BE2C (cell line): ENCODE data around the gene GABBR2.
A peak's percentile ranks its signal among the peaks of the same experiment; 100 is the strongest.
"Not testable (repeated sequence)": the region's sequence is repeated elsewhere in the genome, so short reads cannot be mapped to it uniquely, and the experiment has no call there.

ENCODE experiments used
- DNase-seq: peaks from one replicate; pipeline ENCODE4 v3.0.0-alpha.2; 2020
- H3K27me3 ChIP-seq: fragments of 250-450 bp; sonication (Bioruptor Pico); 2 replicates; pipeline ENCODE4 v1.5.1; 2020; ENCODE audit warnings: mild to moderate bottlenecking
- H3K36me3 ChIP-seq: fragments of 250-450 bp; sonication (Bioruptor Pico); 2 replicates; pipeline ENCODE4 v1.5.1; 2020; ENCODE audit warnings: mild to moderate bottlenecking
- H3K4me1 ChIP-seq: fragments of 250-450 bp; sonication (Bioruptor Pico); 2 replicates; pipeline ENCODE4 v1.5.1; 2020
- H3K4me3 ChIP-seq: 2 replicates; pipeline ENCODE4 v1.5.1; 2011; ENCODE audit warnings: low read depth, low read length
- H3K9me3 ChIP-seq: fragments of 250-450 bp; sonication (Bioruptor Pico); 2 replicates; pipeline ENCODE4 v1.5.1; 2020
- CTCF ChIP-seq: IDR thresholded peaks from 2 replicates; pipeline ENCODE4 v1.5.1; 2012; ENCODE audit warnings: mild to moderate bottlenecking, low read depth, low read length

GABBR2 gene

GRCh38 chr9:98289614-98290201 lies 419.0 kb downstream of the GABBR2 start:
- Histone ChIP-seq H3K9me3 (no peaks in the 10 kb centered on the region), H3K36me3 (no peaks in the 10 kb centered on the region), H3K4me3 (no peak overlapping the region), H3K27me3 (no peaks in the 10 kb centered on the region), H3K4me1 (peaks cover 4% of the 10 kb centered on the region)
- TF ChIP-seq CTCF = no peak
- DNase-seq = peak; percentile 37

- TF ChIP-seq CTCF = no peak
- Histone ChIP-seq H3K36me3 (no peaks in the 10 kb centered on the region), H3K27me3 (no peaks in the 10 kb centered on the region), H3K4me3 (no peak overlapping the region), H3K4me1 (peaks cover 4% of the 10 kb centered on the region), H3K9me3 (no peaks in the 10 kb centered on the region)
- no peak for DNase-seq
Observed at GRCh38 chr9:98288881-98289280, 419.9 kb downstream of the GABBR2 start.

DNA sequence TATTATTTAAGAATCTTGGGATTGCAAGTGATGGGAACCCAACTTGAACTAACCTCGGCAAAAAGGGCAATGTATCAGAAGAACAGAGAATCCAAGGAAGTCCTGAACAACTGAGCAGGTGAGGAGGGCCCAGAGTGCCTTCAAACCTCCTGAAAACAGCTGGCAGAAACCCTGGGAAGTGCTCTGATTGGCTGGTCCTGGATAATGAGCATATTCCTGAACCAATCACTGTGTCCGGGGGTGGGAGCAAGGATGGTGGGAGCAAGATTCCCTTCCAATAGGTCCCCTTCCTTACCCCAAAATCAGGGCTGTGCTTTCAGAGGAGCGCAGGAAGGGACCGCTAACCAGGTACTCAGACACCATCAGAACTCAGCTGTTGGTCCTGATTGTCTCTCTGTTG lies 421.4 kb downstream of the GABBR2 start:
- Histone ChIP-seq H3K9me3 (no peaks in the 10 kb centered on the region), H3K36me3 (no peaks in the 10 kb centered on the region), H3K4me3 (no peak overlapping the region), H3K4me1 (peaks cover 4% of the 10 kb centered on the region), H3K27me3 (no peaks in the 10 kb centered on the region)
- peak; percentile 27 for DNase-seq
- no peak for TF ChIP-seq CTCF

- H3K4me3 ChIP-seq = no peak overlapping the region
- no peaks in the 10 kb centered on the region for H3K36me3 ChIP-seq
- H3K27me3 ChIP-seq = no peaks in the 10 kb centered on the region
- H3K9me3 ChIP-seq = no peaks in the 10 kb centered on the region
- no peak for TF ChIP-seq CTCF
- peaks cover 16% of the 10 kb centered on the region for H3K4me1 ChIP-seq
- no peak for DNase-seq
Observed at GRCh38 chr9:98285446-98285845, 423.3 kb downstream of the GABBR2 start.

GRCh38 chr9:98284754-98285153 lies 424.0 kb downstream of the GABBR2 start:
- no peak for DNase-seq
- peaks cover 20% of the 10 kb centered on the region for H3K4me1 ChIP-seq
- H3K9me3 ChIP-seq = no peaks in the 10 kb centered on the region
- H3K4me3 ChIP-seq = no peak overlapping the region
- no peaks in the 10 kb centered on the region for H3K36me3 ChIP-seq
- no peaks in the 10 kb centered on the region for H3K27me3 ChIP-seq
- TF ChIP-seq CTCF = no peak

GRCh38 chr9:98283143-98283542 lies 425.6 kb downstream of the GABBR2 start:
- not testable (repeated sequence) for H3K9me3 ChIP-seq, H3K36me3 ChIP-seq, H3K4me3 ChIP-seq, DNase-seq, H3K27me3 ChIP-seq
- peaks cover 27% of the 10 kb centered on the region for H3K4me1 ChIP-seq

DNA sequence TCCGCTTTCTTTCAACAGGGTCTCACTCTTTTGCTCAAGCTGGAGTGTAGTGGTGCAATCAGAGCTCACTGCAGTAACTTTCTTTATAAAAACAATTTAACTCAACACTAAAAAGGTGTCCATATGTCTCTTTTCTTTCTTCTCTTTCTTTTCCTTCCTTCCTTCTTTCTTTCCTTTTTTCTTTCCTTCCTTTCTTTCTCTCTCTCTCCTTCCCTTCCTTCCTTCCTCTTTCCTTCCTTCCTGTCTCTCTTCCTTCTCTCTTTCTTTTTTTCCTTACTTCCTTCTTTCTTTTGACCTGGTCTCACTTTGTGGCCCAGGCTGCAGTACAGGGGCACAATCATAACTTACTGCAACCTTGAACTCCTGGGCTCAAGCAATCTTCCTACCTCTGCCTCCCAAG lies 427.5 kb downstream of the GABBR2 start:
- H3K36me3 ChIP-seq = no peaks in the 10 kb centered on the region
- no peaks in the 10 kb centered on the region for H3K27me3 ChIP-seq
- TF ChIP-seq CTCF = no peak
- H3K4me3 ChIP-seq = peak overlapping the region; percentile 3
- no peak for DNase-seq
- H3K4me1 ChIP-seq = peaks cover 27% of the 10 kb centered on the region
- no peaks in the 10 kb centered on the region for H3K9me3 ChIP-seq
